HG02678 (cell line): Measurements from ENCODE around the gene RAB11FIP3.
"Not testable (repeated sequence)": the region's sequence is repeated elsewhere in the genome, so short reads cannot be mapped to it uniquely, and the experiment has no call there.

Experiments
- ATAC-seq: cut with Tn5 transposase; IDR thresholded peaks from one replicate; pipeline ENCODE4 v1.9.1; 2021; ENCODE audit warnings: mild to moderate bottlenecking, moderate library complexity; ENCODE audit not compliant: unreplicated experiment

The RAB11FIP3 gene

DNA sequence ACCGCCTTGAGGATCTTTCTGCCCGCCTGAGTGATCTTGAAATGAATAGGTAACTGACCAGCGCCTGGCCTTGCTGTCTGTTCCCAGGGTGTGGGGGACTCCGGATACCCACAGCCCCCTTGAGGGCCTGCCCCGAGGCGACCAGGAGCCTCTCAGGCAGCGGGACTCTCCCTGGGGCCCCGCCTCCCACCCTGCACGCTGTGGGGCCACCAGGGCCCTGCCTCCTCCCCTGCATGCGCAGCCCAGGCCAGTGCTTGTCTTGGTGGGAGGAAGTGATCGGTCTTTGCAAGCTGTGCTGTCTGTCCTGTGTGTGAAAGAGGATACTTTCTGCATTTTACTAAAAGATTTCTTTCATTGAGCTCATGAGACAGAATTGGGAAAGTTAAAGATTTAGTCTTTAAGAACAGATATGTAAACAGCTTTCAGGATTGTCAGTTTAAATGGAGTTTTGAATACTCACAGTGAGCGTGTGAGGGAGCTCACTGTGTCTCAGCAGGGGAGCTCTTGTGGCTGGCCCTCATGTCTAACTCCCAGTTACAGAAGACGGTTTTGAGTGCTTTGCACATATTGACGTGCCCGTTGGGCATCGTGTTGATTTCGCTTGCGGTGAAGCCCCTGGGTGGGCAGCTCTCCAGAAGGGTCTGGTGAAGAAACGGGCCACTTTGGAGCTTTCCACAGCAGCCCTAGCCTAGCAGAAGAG lies 65.9 kb downstream of the RAB11FIP3 start:
- ATAC-seq, result no peak

DNA sequence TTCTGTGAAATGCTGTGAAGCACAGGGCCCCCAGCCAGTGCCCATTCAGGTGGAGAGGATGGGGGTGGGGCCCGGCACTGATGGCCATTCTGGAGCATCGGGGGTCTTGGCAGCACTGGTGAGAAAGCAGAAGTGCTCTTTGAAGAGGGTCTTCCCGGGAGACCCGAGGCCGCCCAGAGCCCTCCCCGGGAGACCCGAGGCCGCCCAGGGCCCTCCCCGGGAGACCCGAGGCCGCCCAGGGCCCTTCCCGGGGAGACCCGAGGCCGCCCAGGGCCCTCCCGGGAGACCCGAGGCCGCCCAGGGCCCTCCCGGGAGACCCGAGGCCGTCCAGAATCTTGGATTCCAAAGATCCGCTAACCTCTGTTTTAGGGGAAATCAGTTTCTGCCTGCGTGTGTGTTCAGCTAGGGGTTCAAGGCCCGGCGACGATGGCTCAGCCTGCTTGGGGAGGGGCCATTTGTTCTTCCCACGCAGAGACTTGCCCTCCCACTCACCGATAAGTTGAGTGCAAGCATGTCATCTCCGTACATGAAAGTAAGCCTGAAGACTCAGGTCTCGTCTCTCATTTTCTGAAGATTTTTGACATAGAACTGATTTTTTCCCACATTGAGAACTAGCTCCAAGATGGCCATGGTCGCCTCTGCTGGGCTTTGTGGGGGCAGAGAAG lies 66.9 kb downstream of the RAB11FIP3 start:
- no peak for ATAC-seq

DNA sequence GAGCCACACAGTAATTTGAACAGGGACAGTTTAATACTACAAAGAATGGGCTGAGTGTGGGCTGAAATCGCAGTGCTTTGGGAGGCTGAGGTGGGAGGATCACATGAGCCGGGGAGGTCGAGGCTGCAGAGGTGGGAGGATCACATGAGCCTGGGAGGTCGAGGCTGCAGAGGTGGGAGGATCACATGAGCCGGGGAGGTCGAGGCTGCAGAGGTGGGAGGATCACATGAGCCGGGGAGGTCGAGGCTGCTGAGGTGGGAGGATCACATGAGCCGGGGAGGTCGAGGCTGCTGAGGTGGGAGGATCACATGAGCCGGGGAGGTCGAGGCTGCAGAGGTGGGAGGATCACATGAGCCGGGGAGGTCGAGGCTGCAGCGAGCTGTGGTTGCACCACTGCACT lies 69.2 kb downstream of the RAB11FIP3 start:
- ATAC-seq, result not testable (repeated sequence)

DNA sequence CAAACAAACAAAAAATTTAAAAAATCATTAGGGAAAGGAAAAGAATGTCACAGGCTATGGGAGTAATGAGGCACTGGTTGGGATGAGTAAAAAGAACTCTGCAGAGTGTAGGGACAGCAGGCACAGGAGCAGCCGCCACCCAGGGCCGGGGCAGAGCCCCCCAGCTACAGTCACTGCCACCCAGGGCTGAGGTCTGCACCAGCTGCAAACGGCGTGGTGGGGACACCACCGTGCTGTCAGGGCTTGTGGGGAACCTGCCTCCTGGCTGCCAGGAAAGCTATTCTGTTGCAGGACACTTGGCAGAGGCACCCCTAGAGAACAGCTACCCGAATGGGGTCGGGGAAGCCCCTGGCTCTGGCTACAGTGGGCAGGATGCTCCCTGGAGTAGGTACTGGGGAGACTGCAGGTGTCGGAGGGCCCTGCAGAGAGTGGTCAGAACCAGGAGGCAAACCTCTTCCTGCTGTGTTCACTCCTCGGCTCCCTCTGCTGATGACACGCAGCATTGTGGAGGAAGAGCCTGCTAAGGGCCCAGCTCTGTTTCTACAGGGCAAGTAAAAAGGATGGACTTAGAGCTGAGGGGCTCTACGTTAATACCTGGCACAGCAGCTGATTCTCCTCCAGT lies 69.8 kb downstream of the RAB11FIP3 start:
- no peak for ATAC-seq

DNA sequence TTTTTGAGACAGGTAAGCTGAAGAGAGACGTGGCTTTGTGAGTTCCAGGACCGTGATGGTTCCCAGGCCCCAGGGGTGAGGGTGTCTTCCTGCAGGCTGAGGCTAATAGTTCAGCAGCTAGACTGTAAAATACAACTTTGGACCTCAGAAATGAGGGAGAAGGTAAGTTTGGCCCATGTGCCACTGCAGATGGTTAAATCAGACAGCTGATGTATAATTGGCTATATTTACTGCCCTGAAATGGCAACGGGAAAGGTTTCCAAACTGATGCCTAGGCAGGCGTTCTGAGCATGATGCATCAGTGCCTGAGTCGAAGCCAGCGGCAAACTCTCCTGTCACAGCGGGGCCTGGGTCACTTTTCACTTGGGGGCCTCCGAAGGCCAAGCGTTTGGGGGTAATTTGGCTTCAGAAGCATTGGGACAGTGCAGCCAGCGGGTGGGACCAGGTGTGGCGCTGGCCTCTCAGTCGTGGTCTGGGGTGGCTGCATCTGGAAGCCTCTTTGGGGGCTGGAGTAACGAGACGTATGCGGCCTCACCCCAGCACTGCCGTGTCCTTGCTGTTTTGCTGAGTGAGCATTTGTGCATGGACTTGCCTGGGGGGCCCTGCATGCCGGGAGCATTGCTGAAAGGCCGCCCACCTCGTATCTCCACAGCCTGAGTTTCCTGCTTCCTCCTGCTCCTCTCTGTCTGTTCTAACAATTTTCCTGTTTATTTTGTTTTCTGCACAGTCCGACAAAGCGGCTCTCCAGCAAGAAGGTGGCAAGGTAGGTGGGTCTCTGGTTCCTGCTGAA lies 70.8 kb downstream of the RAB11FIP3 start:
- ATAC-seq, result no peak

DNA sequence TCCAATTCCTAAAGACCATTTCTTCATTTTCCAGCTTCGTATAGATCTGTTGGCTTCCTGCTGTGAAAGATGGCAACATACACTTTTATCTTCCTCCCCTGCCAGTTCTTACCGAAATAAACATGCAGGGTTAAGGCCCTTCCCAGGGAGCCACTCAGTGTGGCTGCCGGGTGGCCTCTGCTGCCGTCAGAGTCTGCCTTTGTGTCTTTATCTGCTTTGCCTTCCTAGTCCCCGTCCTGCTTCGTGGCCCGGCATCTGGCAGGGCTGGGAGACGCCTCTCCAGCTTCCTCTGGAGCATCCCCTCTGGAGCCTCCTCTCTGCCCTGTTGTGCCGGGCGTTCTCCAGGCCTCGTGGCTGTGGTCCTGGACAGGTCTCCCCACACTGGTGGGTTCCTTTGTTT lies 71.8 kb downstream of the RAB11FIP3 start:
- no peak for ATAC-seq

GRCh38 chr16:499924-500323 lies 74.5 kb downstream of the RAB11FIP3 start:
- ATAC-seq, result no peak

DNA sequence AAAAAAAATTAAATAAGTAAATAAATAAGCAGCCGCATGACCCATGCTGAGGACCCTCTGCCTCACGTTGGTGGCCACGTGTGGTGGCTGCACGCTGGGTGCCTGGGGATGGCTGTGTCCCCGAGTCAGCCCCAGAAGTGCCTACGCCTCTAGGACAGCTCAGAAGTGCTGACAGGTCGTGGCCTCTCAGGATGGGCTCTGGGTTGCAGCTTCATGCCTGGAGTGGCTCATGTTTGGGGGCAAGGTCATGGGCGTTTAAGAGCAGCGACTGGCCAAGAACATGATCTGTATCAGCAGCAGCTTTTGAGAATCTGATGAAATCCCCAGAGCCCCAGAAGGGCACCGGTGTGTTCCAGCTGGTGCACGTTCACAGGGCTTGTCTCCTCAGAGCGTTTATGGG lies 75.3 kb downstream of the RAB11FIP3 start:
- no peak for ATAC-seq

DNA sequence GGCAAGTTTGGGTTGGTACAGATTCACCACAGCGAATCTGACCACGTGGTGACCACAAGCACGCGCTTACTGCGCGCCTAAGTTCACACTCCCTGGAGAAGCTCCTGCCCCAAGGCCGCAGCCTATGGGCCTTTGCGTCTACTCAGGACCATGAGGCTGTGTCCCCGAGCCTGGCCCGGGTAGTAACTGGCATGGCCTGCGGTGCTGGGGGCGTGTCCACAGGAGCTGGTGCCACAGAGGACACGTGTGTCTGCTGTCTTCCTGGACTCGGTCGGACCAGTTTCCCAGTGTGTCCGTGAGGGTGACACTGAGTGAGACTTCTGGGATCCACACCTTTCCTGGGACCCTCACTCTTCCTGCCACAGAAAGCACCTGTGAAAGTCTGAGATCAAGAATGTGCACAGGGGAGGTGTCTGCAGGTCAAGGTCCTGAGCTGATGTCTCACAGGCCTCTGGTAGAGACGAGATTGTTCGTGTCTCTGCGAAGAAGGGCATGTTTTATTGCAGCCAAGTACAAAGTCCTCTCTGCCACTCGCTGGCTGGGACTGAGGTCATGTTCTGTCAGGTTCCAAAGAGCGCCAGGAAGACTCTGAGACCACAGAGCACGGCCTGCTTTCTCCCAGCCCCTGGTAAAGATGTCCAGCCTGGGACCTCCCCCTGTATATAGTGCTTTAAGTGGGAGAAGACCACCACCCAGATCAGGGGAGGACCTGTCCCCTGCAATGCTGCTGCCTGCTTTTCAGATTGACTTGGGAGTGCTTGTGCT lies 76.9 kb downstream of the RAB11FIP3 start:
- no peak for ATAC-seq

GRCh38 chr16:503150-504071 lies 78.0 kb downstream of the RAB11FIP3 start:
- no peak for ATAC-seq

- no peak for ATAC-seq
These were observed 80.2 kb downstream of the RAB11FIP3 start for GRCh38 chr16:505479-506245.

GRCh38 chr16:506246-506546 lies 80.7 kb downstream of the RAB11FIP3 start:
- no peak for ATAC-seq

GRCh38 chr16:507527-507926 lies 82.1 kb downstream of the RAB11FIP3 start:
- not testable (repeated sequence) for ATAC-seq

DNA sequence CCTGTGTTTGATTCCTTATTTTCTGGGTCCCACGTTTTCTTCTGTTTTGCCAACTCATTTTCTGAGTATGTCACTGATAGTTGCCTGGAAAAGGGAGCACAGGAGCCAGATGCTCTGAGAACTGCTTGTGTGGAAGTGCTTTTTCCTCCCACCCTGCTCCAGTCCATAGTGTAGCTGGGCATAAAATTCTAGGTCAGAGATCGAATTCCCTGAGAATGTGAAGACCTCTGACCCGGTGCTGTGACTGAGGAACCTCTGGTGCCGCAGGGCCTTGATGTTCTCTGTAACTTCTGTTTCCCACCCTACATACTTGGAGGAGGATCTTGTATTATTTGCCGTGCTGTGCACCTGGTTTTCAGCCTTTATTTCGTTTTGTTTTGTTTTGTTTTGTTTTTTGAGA lies 82.5 kb downstream of the RAB11FIP3 start:
- no peak for ATAC-seq

GRCh38 chr16:508884-509736 lies 83.7 kb downstream of the RAB11FIP3 start:
- no peak for ATAC-seq

- no peak for ATAC-seq
These were observed 84.8 kb downstream of the RAB11FIP3 start for GRCh38 chr16:510066-510825.

GRCh38 chr16:512802-513201 lies 87.4 kb downstream of the RAB11FIP3 start:
- no peak for ATAC-seq
